ENCODE data around the gene RIN3.

The RIN3 gene

GRCh38 chr14:92521058-92521415 lies 7.5 kb downstream of the RIN3 start:
- DNase-seq (ENCODE audit: low read depth), result no peak
- no peak overlapping the region for H3K4me3 ChIP-seq (ENCODE audit: low read depth, low read length)
- TF ChIP-seq CTCF (IDR thresholded peaks at IDR 0.05; ENCODE audit: low read depth, low read length, missing control alignments), result no peak

GRCh38 chr14:92523752-92524151 lies 10.2 kb downstream of the RIN3 start:
- H3K4me3 ChIP-seq (ENCODE audit: low read depth, low read length), result no peak overlapping the region
- TF ChIP-seq CTCF (IDR thresholded peaks at IDR 0.05; ENCODE audit: low read depth, low read length, missing control alignments), result no peak
- DNase-seq (ENCODE audit: low read depth), result no peak

GRCh38 chr14:92524602-92525185 lies 11.1 kb downstream of the RIN3 start:
- no peak for DNase-seq (ENCODE audit: low read depth)

GRCh38 chr14:92525322-92526095 lies 11.9 kb downstream of the RIN3 start:
- TF ChIP-seq CTCF (IDR thresholded peaks at IDR 0.05; ENCODE audit: low read depth, low read length, missing control alignments), result no peak
- no peak for DNase-seq (ENCODE audit: low read depth)
- H3K4me3 ChIP-seq (ENCODE audit: low read depth, low read length), result no peak overlapping the region

More at GRCh38 chr14:92524602-92525185, 11.1 kb downstream of the RIN3 start:
- TF ChIP-seq CTCF (IDR thresholded peaks at IDR 0.05; ENCODE audit: low read depth, low read length, missing control alignments), result no peak
- H3K4me3 ChIP-seq (ENCODE audit: low read depth, low read length), result no peak overlapping the region

- TF ChIP-seq CTCF (IDR thresholded peaks at IDR 0.05; ENCODE audit: low read depth, low read length, missing control alignments), result no peak
- H3K4me3 ChIP-seq (ENCODE audit: low read depth, low read length), result no peak overlapping the region
- DNase-seq (ENCODE audit: low read depth), result no peak
Observed at GRCh38 chr14:92527721-92528120, 14.1 kb downstream of the RIN3 start.

GRCh38 chr14:92528486-92529100 lies 15.0 kb downstream of the RIN3 start:
- no peak for TF ChIP-seq CTCF (IDR thresholded peaks at IDR 0.05; ENCODE audit: low read depth, low read length, missing control alignments)
- no peak for DNase-seq (ENCODE audit: low read depth)

More at GRCh38 chr14:92528486-92529100, 15.0 kb downstream of the RIN3 start:
- H3K4me3 ChIP-seq (ENCODE audit: low read depth, low read length), result no peak overlapping the region
